Muscle of leg (tissue), 11 donors: Measurements from ENCODE around the gene MYL12A. TPM values are rescaled to one million over a fixed set of nuclear protein-coding genes. Genes with fewer than 3 reads are reported as not detected.

Experiments
- DNase-seq: peaks from one replicate; pipeline ENCODE4 v3.0.0; 2013
- H3K27ac ChIP-seq: one replicate; pipeline ENCODE4 v1.5.1; 2013; ENCODE audit warnings: mild to moderate bottlenecking, low read length, control low read depth
- H3K27me3 ChIP-seq: one replicate; pipeline ENCODE4 v1.6.1; 2013; ENCODE audit warnings: low read length; ENCODE audit not compliant: control insufficient read depth, insufficient read depth
- H3K36me3 ChIP-seq: one replicate; pipeline ENCODE4 v1.6.1; 2013; ENCODE audit warnings: low read length; ENCODE audit not compliant: control insufficient read depth, insufficient read depth
- H3K4me1 ChIP-seq: one replicate; pipeline ENCODE4 v1.6.1; 2013; ENCODE audit warnings: low read length; ENCODE audit not compliant: control insufficient read depth, insufficient read depth
- H3K4me3 ChIP-seq: one replicate; pipeline ENCODE4 v1.5.1; 2013; ENCODE audit warnings: low read length, control low read depth
- H3K9me3 ChIP-seq: replicated peaks from 2 replicates; pipeline ENCODE4 v1.6.1; 2013; ENCODE audit warnings: low read depth, low read length; ENCODE audit not compliant: control insufficient read depth
- WGBS: methylation state at CpG from one replicate; pipeline ENCODE4 v1.1.5; 2013; ENCODE audit warnings: missing lambda C conversion rate; ENCODE audit not compliant: insufficient coverage; 5-methylcytosine and 5-hydroxymethylcytosine counted together
- polyA plus RNA-seq, 8 donors: library from polyadenylated mRNA; unstranded; fragments of 120-200 nt; gene quantifications; one replicate each; pipeline versions ENCODE4 v1.2.1 to v1.2.3, GENCODE V29; 2013; ENCODE audit warnings: inconsistent platforms in 1 of 8, low replicate concordance in 1 of 8; ENCODE audit not compliant: insufficient read length in 8 of 8, insufficient read depth in 1 of 8
- total RNA-seq: library from RNA; stranded (reverse); fragments of 120-200 nt; gene quantifications from one replicate; pipeline ENCODE4 v1.2.4, GENCODE V29; 2013

MYL12A gene
- total and polyA plus RNA-seq, 9 donors: 456 to 716 (median 650) TPM

DNA sequence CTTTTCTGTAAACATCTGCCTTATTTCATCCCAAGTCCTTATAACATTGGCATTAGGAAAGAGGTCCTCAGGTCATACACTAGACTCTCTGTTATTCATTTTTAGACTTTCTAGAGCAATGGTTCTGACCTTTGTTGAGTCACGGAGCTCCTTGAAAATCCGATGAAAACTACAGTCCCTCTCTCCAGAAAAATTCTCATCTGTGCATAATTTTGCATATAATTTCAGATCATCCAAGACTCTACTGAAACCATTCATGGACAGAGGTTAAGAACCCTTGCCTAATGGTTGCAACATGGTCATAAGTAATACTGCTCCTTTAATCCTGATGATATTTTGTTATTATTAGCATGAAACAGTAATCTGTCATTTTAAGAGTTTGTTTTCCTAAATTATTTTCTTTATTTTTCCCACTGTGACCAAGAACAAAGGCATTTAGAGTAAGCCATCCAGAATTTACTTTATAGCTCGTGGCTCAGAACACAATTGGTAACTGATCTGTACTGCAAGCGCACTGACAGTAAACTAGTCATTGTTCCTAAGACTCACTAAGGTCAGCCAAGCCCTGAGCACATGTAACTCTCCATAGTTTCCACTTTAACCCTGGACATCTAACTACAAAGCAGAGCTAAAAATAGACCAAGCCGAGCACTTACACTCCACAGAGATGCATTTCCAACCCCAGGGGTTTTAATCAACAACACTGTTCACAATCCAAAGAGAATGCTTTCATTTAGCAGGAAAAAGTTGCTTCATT is 36.2 kb upstream of the MYL12A start:
- Histone ChIP-seq H3K27me3 (no peaks in the 10 kb centered on the region), H3K4me3 (no peak overlapping the region), H3K27ac (no peak overlapping the region), H3K36me3 (peaks cover 14% of the 10 kb centered on the region), H3K9me3 (no peaks in the 10 kb centered on the region), H3K4me1 (peaks cover 17% of the 10 kb centered on the region)
- WGBS: 39% methylated on average over 5 of the region's 5 CpGs
- peak; percentile 61 for DNase-seq

DNA sequence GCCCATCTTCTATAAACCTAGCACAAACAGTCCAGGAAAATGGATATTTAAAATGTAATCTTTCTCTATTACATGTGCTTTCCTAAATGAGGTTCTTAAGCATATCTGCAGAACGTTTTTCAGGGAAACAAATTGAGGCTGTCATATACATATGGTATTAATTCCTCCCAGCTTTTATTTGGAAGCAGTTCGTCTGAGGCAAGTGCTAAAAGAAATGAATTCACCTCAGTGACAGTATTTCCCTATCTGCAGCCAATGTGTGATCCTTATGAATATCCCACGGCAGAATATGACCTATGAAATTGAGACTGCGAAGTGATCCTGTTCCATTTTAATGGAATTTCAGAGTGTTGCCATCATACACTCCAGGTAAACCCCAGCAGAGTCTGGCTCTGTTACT is 34.9 kb upstream of the MYL12A start:
- Histone ChIP-seq H3K4me3 (no peak overlapping the region), H3K4me1 (peaks cover 24% of the 10 kb centered on the region), H3K27ac (no peak overlapping the region), H3K27me3 (no peaks in the 10 kb centered on the region), H3K9me3 (no peaks in the 10 kb centered on the region), H3K36me3 (peaks cover 14% of the 10 kb centered on the region)
- DNase-seq: peak; percentile 85
- 52% methylated on average over 2 of the region's 4 CpGs for WGBS

DNA sequence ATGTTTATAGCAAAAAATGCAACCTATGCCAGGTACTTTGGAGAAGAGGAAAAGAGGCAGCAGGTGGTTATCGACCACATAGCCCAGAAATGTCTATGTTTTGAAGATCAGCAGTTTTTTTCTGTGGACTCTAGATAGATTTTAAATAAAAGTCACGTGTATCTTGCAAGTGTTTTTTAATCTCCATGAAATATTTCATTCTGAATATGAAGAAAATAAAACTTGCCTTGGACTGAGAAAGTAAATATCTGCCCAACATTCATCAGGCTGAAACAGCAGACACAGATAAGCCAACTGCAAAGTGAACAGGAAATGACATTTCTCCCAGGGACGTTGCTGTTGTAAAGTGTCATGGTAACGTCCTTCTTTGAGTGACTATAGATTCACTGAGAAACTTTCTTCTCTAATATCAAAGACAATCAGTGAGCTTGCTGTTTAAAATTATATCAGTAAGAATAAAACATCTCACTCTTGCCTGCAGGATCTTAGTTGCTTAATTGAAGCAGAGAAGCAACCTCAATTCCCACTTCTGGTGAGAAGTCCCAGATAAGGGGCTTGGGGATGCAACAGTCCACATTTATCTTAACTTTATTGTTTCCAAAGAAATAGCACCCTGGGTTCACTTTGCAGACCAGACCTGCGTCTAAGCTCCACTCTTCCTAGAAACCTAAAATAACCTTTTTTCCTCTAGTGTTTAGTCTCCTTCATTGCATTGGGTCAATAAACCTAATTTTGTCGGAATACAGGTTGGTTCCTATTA is 34.1 kb upstream of the MYL12A start:
- Histone ChIP-seq H3K36me3 (peaks cover 14% of the 10 kb centered on the region), H3K27me3 (no peaks in the 10 kb centered on the region), H3K9me3 (no peaks in the 10 kb centered on the region), H3K27ac (no peak overlapping the region), H3K4me1 (peaks cover 24% of the 10 kb centered on the region), H3K4me3 (no peak overlapping the region)
- peak; percentile 68 for DNase-seq
- WGBS: 55% methylated on average over 1 of the region's 6 CpGs

DNA sequence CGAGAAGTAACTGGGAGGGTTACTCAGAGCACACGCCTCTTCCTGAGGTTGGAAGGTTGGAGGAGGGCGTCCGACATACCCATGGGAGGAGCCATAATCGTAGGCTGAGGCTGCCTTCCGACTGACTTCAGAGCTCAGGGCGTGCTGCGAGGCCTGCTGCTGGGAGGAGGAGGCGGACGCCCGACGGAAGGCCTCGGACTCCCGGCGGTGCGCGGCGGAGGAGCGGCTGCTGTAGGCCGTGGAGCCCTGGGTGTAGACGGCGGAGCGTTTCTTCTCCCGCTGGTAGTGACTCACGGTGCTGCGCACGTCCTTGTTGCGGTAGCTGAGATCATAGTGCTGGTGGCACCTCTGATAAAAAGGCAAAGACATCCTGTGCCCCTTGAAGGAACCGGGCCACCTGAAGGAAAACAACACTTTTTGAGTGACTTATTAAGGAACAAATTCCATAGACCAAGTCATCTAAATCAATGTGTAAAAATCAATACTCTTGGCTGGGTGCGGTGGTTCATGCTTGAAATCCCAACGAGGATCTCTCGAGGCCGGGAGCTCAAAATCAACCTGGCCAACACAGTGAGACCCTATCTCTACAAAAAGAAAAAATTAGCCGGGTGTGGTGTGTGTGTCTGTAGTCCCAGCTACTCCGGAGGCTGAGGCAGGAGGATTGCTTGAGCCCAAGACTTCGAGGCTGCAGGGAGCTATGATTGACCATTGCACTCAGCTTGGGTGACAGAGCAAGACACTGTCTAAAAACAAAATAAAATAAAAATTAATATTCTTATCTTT is 32.6 kb upstream of the MYL12A start:
- Histone ChIP-seq H3K36me3 (peaks cover 14% of the 10 kb centered on the region), H3K4me3 (no peak overlapping the region), H3K27me3 (no peaks in the 10 kb centered on the region), H3K4me1 (peaks cover 21% of the 10 kb centered on the region), H3K27ac (no peak overlapping the region), H3K9me3 (no peaks in the 10 kb centered on the region)
- WGBS: 94% methylated on average over 30 of the region's 36 CpGs
- no peak for DNase-seq

DNA sequence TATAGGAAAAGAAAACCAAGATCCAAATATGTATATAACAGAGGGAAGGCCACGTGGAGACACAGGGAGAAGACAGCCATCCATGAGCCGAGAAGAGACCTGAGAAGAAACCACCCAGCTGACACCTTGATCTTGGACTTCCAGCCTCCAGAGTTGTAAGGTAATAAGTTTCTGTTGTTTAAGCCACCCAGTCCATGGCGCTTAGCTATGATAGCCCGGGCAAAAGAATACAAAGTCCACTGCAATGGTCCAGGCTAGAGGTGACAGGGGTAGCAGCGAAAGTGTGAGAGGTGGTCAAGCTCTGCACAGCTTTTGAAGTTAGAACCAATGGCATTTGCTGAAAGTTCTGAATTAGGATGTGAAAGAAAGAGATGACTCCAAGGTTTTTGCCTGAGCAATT is 30.6 kb upstream of the MYL12A start:
- no peak for DNase-seq
- Histone ChIP-seq H3K27ac (no peak overlapping the region), H3K9me3 (no peaks in the 10 kb centered on the region), H3K4me1 (peaks cover 21% of the 10 kb centered on the region), H3K36me3 (peaks cover 14% of the 10 kb centered on the region), H3K27me3 (no peaks in the 10 kb centered on the region), H3K4me3 (no peak overlapping the region)
- WGBS: 79% methylated on average over 3 of the region's 5 CpGs

DNA sequence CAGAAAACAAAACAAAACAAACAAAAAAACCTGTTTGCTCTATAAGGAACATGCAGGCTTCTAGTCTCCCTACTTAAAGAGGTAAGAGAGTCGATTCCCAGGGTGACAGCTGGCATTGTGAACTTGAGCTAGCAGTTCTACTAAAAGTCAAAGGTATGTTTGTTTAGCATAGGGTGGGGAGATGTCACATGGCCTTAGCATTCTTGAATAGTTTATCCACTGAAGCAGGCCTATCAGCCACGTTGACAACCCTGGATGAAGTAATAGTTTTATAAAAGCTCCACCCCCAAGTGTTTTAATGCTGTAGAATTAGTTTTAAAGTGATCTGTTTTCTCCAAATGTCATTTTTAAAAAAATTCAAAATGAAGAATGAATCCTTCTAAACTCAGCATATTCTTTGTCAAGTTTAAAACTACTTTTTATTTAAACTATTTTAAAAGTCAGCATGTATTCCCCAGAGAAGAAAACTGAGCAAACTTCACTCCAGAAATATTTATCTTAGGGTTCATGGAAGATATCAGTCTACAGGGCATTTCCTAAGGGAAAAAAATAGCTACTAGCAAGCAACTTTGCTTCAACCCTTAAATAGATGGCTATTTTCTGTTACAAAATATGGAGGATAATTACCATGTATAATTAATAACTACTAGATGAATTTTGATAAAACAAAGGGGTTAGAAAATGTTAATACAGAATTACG is 29.5 kb upstream of the MYL12A start:
- DNase-seq: peak; percentile 79
- Histone ChIP-seq H3K4me3 (peak overlapping the region; percentile 45), H3K36me3 (peaks cover 14% of the 10 kb centered on the region), H3K27me3 (no peaks in the 10 kb centered on the region), H3K4me1 (peaks cover 17% of the 10 kb centered on the region), H3K27ac (peak overlapping the region; percentile 78), H3K9me3 (no peaks in the 10 kb centered on the region)
- no CpG with 5 or more reads among the region's 3 CpGs for WGBS

GRCh38 chr18:3218819-3219218 is 28.8 kb upstream of the MYL12A start:
- no peaks in the 10 kb centered on the region for H3K27me3 ChIP-seq
- WGBS: no CpG with 5 or more reads among the region's 2 CpGs
- peak; percentile 27 for DNase-seq

GRCh38 chr18:3219241-3219630 is 28.4 kb upstream of the MYL12A start:
- H3K27ac ChIP-seq: peak overlapping the region; percentile 78
- peak; percentile 36 for DNase-seq
- H3K9me3 ChIP-seq: no peaks in the 10 kb centered on the region
- H3K36me3 ChIP-seq: peaks cover 12% of the 10 kb centered on the region
- 36% methylated on average over 2 of the region's 8 CpGs for WGBS
- H3K4me1 ChIP-seq: peaks cover 14% of the 10 kb centered on the region
- H3K4me3 ChIP-seq: peak overlapping the region; percentile 45
- H3K27me3 ChIP-seq: no peaks in the 10 kb centered on the region

More at GRCh38 chr18:3218819-3219218, 28.8 kb upstream of the MYL12A start:
- Histone ChIP-seq H3K27ac (peak overlapping the region; percentile 78), H3K4me3 (peak overlapping the region; percentile 45), H3K36me3 (peaks cover 12% of the 10 kb centered on the region), H3K4me1 (peaks cover 14% of the 10 kb centered on the region), H3K9me3 (no peaks in the 10 kb centered on the region)

- Histone ChIP-seq H3K36me3 (peaks cover 6% of the 10 kb centered on the region), H3K27me3 (no peaks in the 10 kb centered on the region), H3K4me1 (peaks cover 12% of the 10 kb centered on the region), H3K27ac (peak within 1 kb of the TSS; percentile 78), H3K9me3 (no peaks in the 10 kb centered on the region), H3K4me3 (peak within 1 kb of the TSS; percentile 45)
- peak; percentile 79 for DNase-seq
- 45% methylated on average over 5 of the region's 9 CpGs for whole genome bisulfite sequencing
These were observed 27.8 kb upstream of the MYL12A start, which contains the start of gene MYOM1 for GRCh38 chr18:3219631-3220335. TSS of gene MYOM1 (minus strand) at chr18:3219968. CDS start at chr18:3215223, 4,745 bp downstream.
